ENCODE data around the gene ING5. TPM values are rescaled to one million over a fixed set of nuclear protein-coding genes. Genes with fewer than 3 reads are reported as not detected.

ING5 gene
- total RNA-seq, 1 donor from 2014 or later = 18.0 TPM

GRCh38 chr2:241670333-241671110 lies 31.3 kb upstream of the ING5 start:
- DNase-seq (peak; percentile 30), ATAC-seq (ENCODE audit: poor library complexity) (no peak)
- intact Hi-C loops (cut with DNase I) = no loop called here

GRCh38 chr2:241671457-241672240 lies 30.2 kb upstream of the ING5 start:
- DNase-seq (peak; percentile 30), ATAC-seq (ENCODE audit: poor library complexity) (no peak)
- intact Hi-C loops (cut with DNase I) = no loop called here

DNA sequence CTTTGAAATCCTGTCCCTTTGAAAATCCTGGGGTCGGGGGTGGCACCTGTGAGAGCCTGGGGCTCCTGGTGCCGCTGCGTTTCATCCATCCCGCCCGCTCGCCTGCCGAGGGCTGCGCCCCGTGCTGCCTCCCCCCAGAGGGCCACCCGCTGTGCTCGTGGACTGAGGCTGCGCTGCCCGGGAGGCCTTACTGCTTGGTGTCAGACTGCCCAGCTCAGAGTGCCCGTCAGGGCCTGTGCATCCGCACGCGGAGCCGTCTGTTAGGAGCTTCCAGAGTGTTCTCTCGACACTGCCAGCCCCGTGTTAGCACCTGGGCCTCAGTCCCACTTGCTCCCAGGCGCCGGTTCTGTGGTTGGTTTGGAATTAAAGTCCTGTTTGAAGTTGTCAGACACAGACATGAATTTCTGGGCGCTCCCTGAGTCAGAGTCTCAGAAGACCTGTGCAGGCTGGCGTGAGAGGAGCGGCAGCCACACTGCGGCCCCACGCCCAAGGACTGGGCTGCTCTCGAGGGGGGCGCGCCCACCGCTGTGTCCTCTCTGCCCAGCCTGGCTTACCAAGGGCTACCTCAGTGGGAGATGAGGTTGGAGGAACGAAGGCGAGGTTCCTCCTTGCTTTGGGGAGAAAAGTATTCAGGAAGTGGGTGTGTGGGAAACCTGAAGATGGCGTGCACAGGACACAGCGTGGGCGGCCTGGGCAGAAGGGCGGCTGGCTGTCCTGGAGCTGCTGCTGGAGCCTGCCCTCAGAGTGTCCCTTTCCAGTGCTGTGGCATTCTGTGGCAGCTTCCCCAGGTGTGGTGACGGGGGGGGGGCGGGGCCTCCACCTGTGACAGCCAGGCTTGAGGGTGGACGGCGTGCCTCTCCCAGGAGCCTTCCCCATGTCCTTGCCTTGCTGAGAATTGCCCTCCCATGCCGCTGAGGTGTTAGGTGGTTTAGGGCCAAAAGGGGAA lies 29.3 kb upstream of the ING5 start:
- DNase-seq = peak; percentile 23

GRCh38 chr2:241673189-241673663 lies 28.6 kb upstream of the ING5 start:
- no peak for ATAC-seq (ENCODE audit: poor library complexity)
- DNase-seq = peak; percentile 27
- intact Hi-C loops (cut with DNase I) = no loop called here

More for the DNA sequence above, 29.3 kb upstream of the ING5 start:
- no peak for ATAC-seq (ENCODE audit: poor library complexity)
- intact Hi-C loops (cut with DNase I) = no loop called here

- ATAC-seq (ENCODE audit: poor library complexity) = peak; percentile 68
- peak; percentile 25 for DNase-seq
- intact Hi-C loops (cut with DNase I) = no loop called here
Observed at GRCh38 chr2:241673797-241674725, 27.8 kb upstream of the ING5 start.

DNA sequence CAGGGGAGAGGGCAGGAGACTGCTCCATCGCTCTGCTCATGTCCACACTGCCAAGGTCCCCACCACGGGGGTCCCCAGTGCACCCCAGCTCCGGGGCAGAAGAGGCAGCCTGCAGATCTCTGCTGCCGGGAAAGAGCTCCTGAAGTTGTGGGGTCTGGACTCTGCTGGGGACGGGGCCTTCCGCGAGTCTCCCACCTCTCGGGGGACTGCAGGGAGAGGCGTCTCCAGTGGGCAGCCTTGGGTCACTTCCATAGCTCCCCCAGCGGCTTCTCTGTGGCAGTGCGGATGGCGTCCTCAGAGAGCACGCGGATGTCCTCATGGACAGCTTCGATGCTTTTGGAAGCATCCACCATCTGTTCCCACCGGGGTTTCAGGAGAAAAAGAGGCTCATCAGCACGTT lies 26.0 kb upstream of the ING5 start:
- no peak for ATAC-seq (ENCODE audit: poor library complexity)
- intact Hi-C loops (cut with DNase I) = no loop called here
- DNase-seq = no peak

DNA sequence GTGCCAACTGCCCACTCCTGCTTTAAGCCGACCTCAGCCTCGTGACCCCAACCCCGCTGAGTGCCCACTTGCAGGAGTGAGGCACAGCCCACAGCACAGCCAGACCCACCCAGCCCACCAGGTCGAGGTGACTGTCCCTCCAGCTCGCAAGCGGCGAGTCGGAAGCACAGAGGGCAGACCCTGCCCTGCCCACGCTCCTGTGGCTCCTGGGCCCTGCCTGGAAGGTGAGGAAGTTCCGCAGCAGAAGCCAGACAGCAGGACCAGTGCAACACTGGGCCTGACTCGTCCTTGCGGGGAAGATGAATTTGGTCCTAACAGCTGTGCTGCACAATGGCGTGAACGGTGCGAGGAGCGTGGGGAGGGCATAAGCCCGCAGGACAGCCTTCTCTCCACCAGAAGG lies 25.2 kb upstream of the ING5 start:
- intact Hi-C loops (cut with DNase I) = no loop called here
- ATAC-seq (ENCODE audit: poor library complexity) = no peak
- no peak for DNase-seq

- ATAC-seq (ENCODE audit: poor library complexity) (no peak), DNase-seq (no peak)
- intact Hi-C loops (cut with DNase I) = no loop called here
Observed at GRCh38 chr2:241677392-241677791, 24.4 kb upstream of the ING5 start.

GRCh38 chr2:241678307-241678706 lies 23.5 kb upstream of the ING5 start:
- DNase-seq = no peak

DNA sequence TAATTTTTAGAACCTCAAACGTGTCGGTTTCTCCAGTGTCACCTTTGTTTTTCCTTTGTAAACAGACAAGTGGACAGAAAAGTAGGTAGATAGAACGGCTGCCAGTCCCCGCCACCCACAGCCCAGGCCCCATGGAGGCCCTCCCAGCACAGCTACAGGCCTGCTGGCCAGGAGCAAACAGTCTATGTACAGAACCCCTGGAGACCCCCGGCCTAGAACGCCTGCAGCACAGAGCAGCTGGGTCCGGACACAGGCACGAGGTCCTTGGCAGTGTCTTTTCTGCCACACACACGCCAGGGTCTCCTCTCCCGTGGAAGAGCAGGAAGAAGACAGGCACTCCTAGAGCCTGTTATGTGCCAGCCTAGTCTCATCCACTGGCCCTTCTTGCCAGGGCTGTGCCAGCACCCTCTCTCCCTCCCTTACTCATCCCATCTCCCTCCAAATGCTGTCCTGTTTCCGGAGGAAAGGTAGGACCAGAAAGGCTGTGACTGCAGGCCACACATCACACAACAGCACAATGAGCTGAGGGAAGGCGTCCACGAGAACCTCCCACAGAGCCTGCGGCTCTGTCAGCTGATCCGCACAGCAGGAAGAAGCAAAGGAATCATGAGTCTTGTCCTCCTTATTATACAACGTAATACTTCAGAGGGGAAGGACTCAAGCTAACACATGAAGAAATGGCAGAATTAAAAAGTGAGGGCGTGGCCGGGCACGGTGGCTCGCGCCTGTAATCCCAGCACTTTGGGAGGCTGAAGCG lies 22.9 kb upstream of the ING5 start:
- ATAC-seq (ENCODE audit: poor library complexity) (no peak), DNase-seq (no peak)
- intact Hi-C loops (cut with DNase I) = no loop called here

More at GRCh38 chr2:241678307-241678706, 23.5 kb upstream of the ING5 start:
- intact Hi-C loops (cut with DNase I) = no loop called here
- ATAC-seq (ENCODE audit: poor library complexity) = no peak

GRCh38 chr2:241680044-241680443 lies 21.8 kb upstream of the ING5 start:
- ATAC-seq (ENCODE audit: poor library complexity) (no peak), DNase-seq (no peak)
- intact Hi-C loops (cut with DNase I) = no loop called here

DNA sequence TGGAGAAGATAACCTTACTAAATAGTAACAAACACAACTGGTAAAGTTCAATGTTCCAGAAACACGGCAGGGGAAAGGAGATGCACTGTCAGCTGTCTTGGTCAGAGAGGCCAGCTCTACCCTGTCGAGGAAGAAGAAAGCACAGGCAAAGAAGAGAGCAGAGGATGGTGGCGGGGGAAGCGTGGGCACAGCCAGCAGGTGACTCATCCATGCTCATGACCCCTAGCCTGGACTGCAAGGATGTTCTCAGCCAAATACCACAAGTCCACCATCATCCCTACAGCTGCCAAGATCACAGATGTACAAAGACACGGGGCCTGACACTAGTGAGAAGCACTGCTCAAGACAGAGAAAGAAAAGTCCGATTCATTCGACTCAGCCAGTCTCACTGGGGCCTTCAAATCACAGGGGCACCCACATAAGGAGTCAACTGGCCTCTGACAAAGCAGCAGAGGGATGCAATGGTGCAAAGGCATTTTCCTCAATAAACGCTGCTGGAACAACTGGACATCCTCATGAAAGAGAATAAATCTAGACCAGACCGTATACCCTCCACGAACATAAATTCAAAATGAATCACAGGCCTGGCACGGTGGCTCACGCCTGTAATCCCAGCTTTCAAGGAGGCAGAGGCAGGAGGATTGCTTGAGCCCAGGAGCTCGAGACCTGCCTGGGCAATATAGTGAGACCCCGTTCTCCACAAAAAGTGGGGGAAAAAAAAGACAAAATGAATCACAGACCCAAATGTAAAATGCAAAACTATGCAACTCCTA lies 20.8 kb upstream of the ING5 start:
- intact Hi-C loops (cut with DNase I) = no loop called here
- DNase-seq (no peak), ATAC-seq (ENCODE audit: poor library complexity) (peak; percentile 9)

- ATAC-seq (ENCODE audit: poor library complexity) (peak; percentile 4), DNase-seq (no peak)
- intact Hi-C loops (cut with DNase I) = no loop called here
Observed at GRCh38 chr2:241686324-241686649, 15.6 kb upstream of the ING5 start.

DNA sequence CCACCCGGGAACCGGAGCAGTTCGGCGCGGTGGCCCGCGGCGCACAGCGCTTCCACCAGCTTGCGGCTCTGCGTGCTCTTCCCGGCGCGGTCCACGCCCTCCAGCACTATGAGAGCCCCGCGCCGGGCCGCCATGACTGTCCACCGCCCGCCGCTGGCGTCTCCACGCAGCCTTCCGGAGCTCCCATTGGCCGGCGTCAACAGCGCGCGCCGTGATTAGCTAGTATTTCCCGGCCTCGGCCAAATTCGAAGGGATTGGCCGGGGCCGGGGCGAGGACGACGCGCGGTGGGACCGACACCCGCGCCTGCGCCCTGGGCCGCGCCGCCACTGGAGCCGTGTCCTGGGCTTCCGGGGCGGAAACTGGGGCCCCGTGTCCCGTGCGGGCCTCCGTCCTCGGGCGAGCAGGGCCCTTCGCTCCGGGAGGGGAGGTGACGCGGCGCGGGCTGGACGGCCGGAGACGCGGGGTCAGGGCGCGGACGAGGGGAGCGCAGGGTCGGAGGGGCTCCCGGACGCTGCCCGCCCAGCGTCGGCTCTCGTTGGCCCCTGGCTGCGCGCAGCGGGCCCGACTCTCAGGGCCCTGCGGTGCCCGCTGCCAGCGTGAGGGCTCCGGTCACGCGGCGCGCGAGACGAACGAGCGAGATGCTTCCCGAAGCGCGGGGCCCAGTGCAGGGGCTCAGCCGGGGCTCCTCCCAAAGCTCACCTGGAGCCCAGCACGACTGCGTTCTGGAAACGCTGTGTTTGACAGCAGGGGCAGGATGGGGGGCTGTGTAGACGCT lies 15.0 kb upstream of the ING5 start, which contains the start of gene DTYMK:
Gene DTYMK, minus strand, starts transcription at position 166 of the 776 bp plus-strand sequence. Its CDS starts 32 bp downstream, at position 134.
- ATAC-seq (ENCODE audit: poor library complexity) (peak; percentile 99), DNase-seq (peak; percentile 98)
- intact Hi-C loops (cut with DNase I) = no loop called here

GRCh38 chr2:241689306-241689705 lies 12.5 kb upstream of the ING5 start:
- ATAC-seq (ENCODE audit: poor library complexity) (no peak), DNase-seq (no peak)
- intact Hi-C loops (cut with DNase I) = no loop called here

Data from Right ventricle myocardium superior (tissue), 1 donor.